ENCODE measurements around the gene TMEM129.

DNA sequence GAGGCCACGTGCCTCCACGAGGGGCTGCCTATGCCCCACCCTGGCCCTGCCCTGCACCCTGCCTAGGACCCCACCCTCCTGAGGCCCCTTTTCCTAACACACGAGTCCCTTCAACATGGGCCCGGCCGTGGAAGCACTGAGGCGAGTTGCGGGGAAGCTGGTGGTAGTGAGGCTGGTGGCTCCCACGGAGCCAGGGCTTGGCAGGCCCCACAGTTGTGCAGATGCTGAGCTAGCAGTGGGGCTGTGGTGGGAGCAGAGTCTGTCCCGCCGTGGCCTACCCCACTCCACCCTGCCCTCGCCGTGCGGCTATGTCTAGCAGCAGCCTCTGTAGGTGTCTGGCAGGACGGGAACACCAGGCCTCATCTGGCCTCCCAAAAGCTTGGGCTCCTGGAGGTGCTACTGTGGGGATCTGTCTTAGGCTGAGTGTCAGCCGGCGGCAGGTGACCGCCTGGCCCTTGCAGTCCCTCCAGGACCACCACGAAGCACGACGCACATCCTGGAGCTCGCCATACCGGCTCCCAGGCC lies 19.0 kb upstream of the TMEM129 start:
- TF ChIP-seq CTCF (tag by site-specific recombination; IDR thresholded peaks at IDR 0.05), result no peak
- no peak for TF ChIP-seq KLF1 (tag by site-specific recombination; IDR thresholded peaks at IDR 0.05)
- TF ChIP-seq, protein P1, sequence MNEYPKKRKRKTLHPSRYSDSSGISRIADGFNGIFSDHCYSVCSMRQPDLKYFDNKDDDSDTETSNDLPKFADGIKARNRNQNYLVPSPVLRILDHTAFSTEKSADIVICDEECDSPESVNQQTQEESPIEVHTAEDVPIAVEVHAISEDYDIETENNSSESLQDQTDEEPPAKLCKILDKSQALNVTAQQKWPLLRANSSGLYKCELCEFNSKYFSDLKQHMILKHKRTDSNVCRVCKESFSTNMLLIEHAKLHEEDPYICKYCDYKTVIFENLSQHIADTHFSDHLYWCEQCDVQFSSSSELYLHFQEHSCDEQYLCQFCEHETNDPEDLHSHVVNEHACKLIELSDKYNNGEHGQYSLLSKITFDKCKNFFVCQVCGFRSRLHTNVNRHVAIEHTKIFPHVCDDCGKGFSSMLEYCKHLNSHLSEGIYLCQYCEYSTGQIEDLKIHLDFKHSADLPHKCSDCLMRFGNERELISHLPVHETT (tag by site-specific recombination; IDR thresholded peaks at IDR 0.05), result no peak
- no peak for TF ChIP-seq ZFP3 (tag by site-specific recombination; IDR thresholded peaks at IDR 0.05; ENCODE audit: low read depth)
- TF ChIP-seq ZSCAN23 (tag by site-specific recombination; IDR thresholded peaks at IDR 0.05), result no peak
- TF ChIP-seq, protein P2, sequence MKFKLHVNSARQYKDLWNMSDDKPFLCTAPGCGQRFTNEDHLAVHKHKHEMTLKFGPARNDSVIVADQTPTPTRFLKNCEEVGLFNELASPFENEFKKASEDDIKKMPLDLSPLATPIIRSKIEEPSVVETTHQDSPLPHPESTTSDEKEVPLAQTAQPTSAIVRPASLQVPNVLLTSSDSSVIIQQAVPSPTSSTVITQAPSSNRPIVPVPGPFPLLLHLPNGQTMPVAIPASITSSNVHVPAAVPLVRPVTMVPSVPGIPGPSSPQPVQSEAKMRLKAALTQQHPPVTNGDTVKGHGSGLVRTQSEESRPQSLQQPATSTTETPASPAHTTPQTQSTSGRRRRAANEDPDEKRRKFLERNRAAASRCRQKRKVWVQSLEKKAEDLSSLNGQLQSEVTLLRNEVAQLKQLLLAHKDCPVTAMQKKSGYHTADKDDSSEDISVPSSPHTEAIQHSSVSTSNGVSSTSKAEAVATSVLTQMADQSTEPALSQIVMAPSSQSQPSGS (tag by site-specific recombination; IDR thresholded peaks at IDR 0.05; ENCODE audit: low read depth), result no peak
- no peak for TF ChIP-seq ZNF76 (tag by site-specific recombination; IDR thresholded peaks at IDR 0.05; ENCODE audit: borderline replicate concordance, low read depth)
- no peak for TF ChIP-seq ZBTB8A (tag by site-specific recombination; IDR thresholded peaks at IDR 0.05)
- no peak for TF ChIP-seq ZNF843 (tag by site-specific recombination; IDR thresholded peaks at IDR 0.05)
- no peak for TF ChIP-seq KLF7 (tag by site-specific recombination; IDR thresholded peaks at IDR 0.05; ENCODE audit: borderline replicate concordance)
- no peak for TF ChIP-seq ZNF274 (IDR thresholded peaks at IDR 0.05; ENCODE audit: low read length)
- TF ChIP-seq ZNF274 (tag by site-specific recombination; IDR thresholded peaks at IDR 0.05; ENCODE audit: borderline replicate concordance), result no peak
- TF ChIP-seq, protein P3, sequence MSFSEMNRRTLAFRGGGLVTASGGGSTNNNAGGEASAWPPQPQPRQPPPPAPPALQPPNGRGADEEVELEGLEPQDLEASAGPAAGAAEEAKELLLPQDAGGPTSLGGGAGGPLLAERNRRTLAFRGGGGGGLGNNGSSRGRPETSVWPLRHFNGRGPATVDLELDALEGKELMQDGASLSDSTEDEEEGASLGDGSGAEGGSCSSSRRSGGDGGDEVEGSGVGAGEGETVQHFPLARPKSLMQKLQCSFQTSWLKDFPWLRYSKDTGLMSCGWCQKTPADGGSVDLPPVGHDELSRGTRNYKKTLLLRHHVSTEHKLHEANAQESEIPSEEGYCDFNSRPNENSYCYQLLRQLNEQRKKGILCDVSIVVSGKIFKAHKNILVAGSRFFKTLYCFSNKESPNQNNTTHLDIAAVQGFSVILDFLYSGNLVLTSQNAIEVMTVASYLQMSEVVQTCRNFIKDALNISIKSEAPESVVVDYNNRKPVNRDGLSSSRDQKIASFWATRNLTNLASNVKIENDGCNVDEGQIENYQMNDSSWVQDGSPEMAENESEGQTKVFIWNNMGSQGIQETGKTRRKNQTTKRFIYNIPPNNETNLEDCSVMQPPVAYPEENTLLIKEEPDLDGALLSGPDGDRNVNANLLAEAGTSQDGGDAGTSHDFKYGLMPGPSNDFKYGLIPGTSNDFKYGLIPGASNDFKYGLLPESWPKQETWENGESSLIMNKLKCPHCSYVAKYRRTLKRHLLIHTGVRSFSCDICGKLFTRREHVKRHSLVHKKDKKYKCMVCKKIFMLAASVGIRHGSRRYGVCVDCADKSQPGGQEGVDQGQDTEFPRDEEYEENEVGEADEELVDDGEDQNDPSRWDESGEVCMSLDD (tag by site-specific recombination; IDR thresholded peaks at IDR 0.05), result no peak
